ENCODE results near the gene TSPYL2.
A peak's percentile ranks its signal among the peaks of the same experiment; 100 is the strongest.

DNA sequence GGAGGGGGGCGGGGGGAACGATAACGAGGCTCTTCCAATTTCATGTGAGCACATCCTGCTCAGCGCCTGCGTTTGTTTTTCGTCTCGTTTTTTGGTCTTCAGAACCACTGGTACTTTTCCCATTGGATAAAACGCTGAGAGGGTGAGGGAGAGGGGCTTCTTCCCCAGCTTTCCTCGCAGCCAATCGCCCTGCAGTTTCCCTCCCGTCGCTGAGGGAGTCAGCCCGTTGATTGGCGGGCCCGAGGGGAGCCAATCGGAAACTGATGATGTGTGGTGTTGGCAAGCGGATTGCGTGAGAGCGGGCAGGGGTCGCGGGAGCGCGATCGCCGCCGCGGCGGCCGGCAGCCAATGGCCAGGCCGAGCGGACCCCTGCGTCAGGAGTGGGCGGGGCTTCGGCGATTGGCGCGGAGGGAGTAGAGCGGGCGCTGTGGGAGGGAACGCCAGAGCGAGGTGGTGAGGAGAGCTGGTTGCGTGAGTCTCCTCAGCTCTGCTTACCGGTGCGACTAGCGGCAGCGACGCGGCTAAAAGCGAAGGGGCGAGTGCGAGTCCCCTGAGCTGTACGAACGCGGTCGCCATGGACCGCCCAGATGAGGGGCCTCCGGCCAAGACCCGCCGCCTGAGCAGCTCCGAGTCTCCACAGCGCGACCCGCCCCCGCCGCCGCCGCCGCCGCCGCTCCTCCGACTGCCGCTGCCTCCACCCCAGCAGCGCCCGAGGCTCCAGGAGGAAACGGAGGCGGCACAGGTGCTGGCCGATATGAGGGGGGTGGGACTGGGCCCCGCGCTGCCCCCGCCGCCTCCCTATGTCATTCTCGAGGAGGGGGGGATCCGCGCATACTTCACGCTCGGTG lies at the start of gene TSPYL2:
- TF ChIP-seq, protein P1, sequence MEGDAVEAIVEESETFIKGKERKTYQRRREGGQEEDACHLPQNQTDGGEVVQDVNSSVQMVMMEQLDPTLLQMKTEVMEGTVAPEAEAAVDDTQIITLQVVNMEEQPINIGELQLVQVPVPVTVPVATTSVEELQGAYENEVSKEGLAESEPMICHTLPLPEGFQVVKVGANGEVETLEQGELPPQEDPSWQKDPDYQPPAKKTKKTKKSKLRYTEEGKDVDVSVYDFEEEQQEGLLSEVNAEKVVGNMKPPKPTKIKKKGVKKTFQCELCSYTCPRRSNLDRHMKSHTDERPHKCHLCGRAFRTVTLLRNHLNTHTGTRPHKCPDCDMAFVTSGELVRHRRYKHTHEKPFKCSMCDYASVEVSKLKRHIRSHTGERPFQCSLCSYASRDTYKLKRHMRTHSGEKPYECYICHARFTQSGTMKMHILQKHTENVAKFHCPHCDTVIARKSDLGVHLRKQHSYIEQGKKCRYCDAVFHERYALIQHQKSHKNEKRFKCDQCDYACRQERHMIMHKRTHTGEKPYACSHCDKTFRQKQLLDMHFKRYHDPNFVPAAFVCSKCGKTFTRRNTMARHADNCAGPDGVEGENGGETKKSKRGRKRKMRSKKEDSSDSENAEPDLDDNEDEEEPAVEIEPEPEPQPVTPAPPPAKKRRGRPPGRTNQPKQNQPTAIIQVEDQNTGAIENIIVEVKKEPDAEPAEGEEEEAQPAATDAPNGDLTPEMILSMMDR (IDR thresholded peaks at IDR 0.05) = peak in 1 of 5 experiments; percentile 8
- peak; percentile 98 for TF ChIP-seq POLR2A (IDR thresholded peaks at IDR 0.05)

Measured in transverse colon (tissue), 3 donors.